HepG2 (cell line): ENCODE data around the gene PIGW. TPM values are rescaled to one million over a fixed set of nuclear protein-coding genes. Genes with fewer than 3 reads are reported as not detected.

ENCODE experiments used
- JARID2 ChIP-seq: sonication (generic); formaldehyde crosslinking; IDR thresholded peaks from 2 replicates; pipeline ENCODE4 v1.8.1; 2023; ENCODE audit warnings: missing genetic modification reagents, inconsistent platforms; ENCODE audit not compliant: insufficient replicate concordance
- MXI1 ChIP-seq: IDR thresholded peaks from 3 replicates; pipeline ENCODE4 v1.6.1; 2012; ENCODE audit warnings: low read depth, low read length, inconsistent platforms, borderline replicate concordance
- NPAS2 ChIP-seq: sonication (generic); formaldehyde crosslinking; IDR thresholded peaks from 2 replicates; pipeline ENCODE4 v1.8.0; 2022; ENCODE audit warnings: mild to moderate bottlenecking, missing genetic modification reagents, borderline replicate concordance
- SSRP1 ChIP-seq: IDR thresholded peaks from 2 replicates; pipeline ENCODE4 v1.6.1; 2016; ENCODE audit warnings: control low read depth
- TBP ChIP-seq: sonication (generic); formaldehyde crosslinking; IDR thresholded peaks from 2 replicates; pipeline ENCODE4 v1.5.0; 2020; ENCODE audit warnings: missing genetic modification reagents
- YEATS4 ChIP-seq: sonication (generic); formaldehyde crosslinking; IDR thresholded peaks from 2 replicates; pipeline ENCODE4 v1.4.0; 2020; ENCODE audit warnings: missing genetic modification reagents, borderline replicate concordance
- ZFP1 ChIP-seq: IDR thresholded peaks from 2 replicates; pipeline ENCODE4 v1.6.1; 2016
- ZIK1 ChIP-seq: sonication (generic); formaldehyde crosslinking; IDR thresholded peaks from 2 replicates; pipeline ENCODE4 v1.5.0; 2020; ENCODE audit warnings: mild to moderate bottlenecking, low read depth, missing genetic modification reagents, borderline replicate concordance
- ZMYM3 ChIP-seq: sonication (generic); formaldehyde crosslinking; IDR thresholded peaks from 2 replicates; pipeline ENCODE4 v1.5.1; 2020; ENCODE audit warnings: mild to moderate bottlenecking, missing genetic modification reagents
- ZNF3 ChIP-seq: IDR thresholded peaks from 2 replicates; pipeline ENCODE4 v1.7.0; 2017; ENCODE audit warnings: inconsistent platforms
- ZNF724P ChIP-seq: sonication (generic); formaldehyde crosslinking; IDR thresholded peaks from 2 replicates; pipeline ENCODE4 v1.8.0; 2022; ENCODE audit warnings: missing genetic modification reagents, borderline replicate concordance
- ZNF776 ChIP-seq: sonication (generic); formaldehyde crosslinking; IDR thresholded peaks from 2 replicates; pipeline ENCODE4 v1.4.0; 2020; ENCODE audit warnings: mild to moderate bottlenecking, missing genetic modification reagents
- ZNF878 ChIP-seq: sonication (generic); formaldehyde crosslinking; IDR thresholded peaks from 2 replicates; pipeline ENCODE4 v1.8.1; 2023; ENCODE audit warnings: mild to moderate bottlenecking, missing genetic modification reagents, moderate library complexity
- polyA plus RNA-seq, 8 experiments: library from polyadenylated mRNA; depleted of rRNA in 3 of 8; stranded (reverse) in 7 of 8; unstranded in 1 of 8; fragments of >200 nt; fragmentation: Illumina TruSeq in 4 of 8; extraction: Trizol in 4 of 8; gene quantifications; 2 replicates each; pipeline versions ENCODE4 v1.2.1 to v1.2.3, GENCODE V29; 2011 to 2016; ENCODE audit warnings: low read depth in 4 of 8, missing spikeins in 1 of 8, mixed read lengths in 1 of 8; ENCODE audit not compliant: insufficient read depth in 1 of 8
- total RNA-seq, 5 experiments: library from RNA; depleted of rRNA; stranded (reverse); fragments of >200 nt; fragmentation: Illumina TruSeq; extraction: Trizol; gene quantifications; 2 replicates each; pipeline ENCODE4 v1.2.3, GENCODE V29; 2016; ENCODE audit warnings: low read depth in 1 of 5
- TF ChIP-seq, protein P1 (sequence below): sonication (generic); formaldehyde crosslinking; conservative IDR thresholded peaks from 2 replicates; pipeline ENCODE4 v1.4.0; 2020; ENCODE audit warnings: missing genetic modification reagents
- TF ChIP-seq, protein P2 (sequence below): sonication (generic); formaldehyde crosslinking; IDR thresholded peaks from 2 replicates; pipeline ENCODE4 v1.8.1; 2022; ENCODE audit warnings: mild to moderate bottlenecking, missing genetic modification reagents
- TF ChIP-seq, protein P3 (sequence below): sonication (generic); formaldehyde crosslinking; IDR thresholded peaks from 2 replicates; pipeline ENCODE4 v1.9.0; 2021; ENCODE audit warnings: missing genetic modification reagents, mild to moderate bottlenecking, borderline replicate concordance
- TF ChIP-seq, protein P4 (sequence below): IDR thresholded peaks from 2 replicates; pipeline ENCODE4 v1.6.1; 2016; ENCODE audit warnings: mild to moderate bottlenecking, missing biosample characterization, missing genetic modification reagents
- TF ChIP-seq, protein P5 (sequence below): sonication (generic); formaldehyde crosslinking; IDR thresholded peaks from 2 replicates; pipeline ENCODE4 v1.5.1; 2020; ENCODE audit warnings: mild to moderate bottlenecking, moderate library complexity, missing genetic modification reagents
- TF ChIP-seq, protein P6 (sequence below): sonication (generic); formaldehyde crosslinking; IDR thresholded peaks from 2 replicates; pipeline ENCODE4 v1.5.0; 2020; ENCODE audit warnings: missing genetic modification reagents, mild to moderate bottlenecking, borderline replicate concordance
- TF ChIP-seq, protein P7 (sequence below): sonication (generic); formaldehyde crosslinking; IDR thresholded peaks from 2 replicates; pipeline ENCODE4 v1.4.0; 2020; ENCODE audit warnings: low read depth, mild to moderate bottlenecking, missing genetic modification reagents

Gene PIGW
- total and polyA plus RNA-seq, 2 of the 13 experiments (the other 11 are each of a cell fraction or from before 2014, with no cell fraction given) = 9.0 to 24.0 TPM

DNA sequence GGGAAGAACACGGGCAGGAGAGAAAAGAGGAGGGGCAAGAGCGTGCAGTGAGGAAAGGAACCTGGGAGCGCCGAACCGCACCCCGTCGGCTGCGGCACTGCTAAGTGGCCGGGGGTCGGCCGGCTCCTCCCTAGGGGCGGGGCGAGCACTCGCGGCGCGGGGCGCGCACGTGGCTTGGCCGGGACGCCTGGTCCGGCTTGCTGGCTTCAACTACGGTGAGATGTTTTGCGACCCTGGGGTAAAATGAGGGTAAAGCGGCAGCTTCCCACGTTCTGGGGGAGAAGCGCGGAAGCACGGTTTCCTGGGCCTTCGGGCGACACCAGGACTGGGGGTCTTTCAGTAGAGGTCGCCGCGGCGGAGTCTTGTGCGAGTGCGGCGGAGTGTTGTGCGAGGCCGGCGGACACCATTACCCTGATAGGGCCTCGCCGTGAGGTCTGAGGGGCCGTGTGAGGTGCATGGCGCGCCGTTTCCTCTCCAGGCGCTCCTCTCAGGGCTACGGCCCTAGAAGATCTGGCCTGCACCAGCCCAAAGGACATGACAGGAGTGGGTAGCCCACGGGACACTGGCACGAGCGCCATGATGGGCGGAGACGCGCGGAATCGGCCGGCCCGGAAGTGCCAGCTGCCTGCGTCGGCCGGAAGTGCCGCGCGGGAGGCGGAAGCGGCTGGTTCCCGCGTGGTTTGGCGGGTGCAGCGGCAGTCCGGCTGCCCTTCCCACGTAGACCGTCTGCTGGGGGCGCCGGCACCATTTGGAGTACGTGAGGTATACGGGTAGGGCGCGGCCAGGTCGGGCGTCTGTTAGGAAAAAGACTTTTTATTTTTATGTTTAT, at the start of gene PIGW, which contains the start of gene MYO19 (continued):
- TF ChIP-seq ZNF776 (CRISPR knock-in tag) = peak; percentile 83
- TF ChIP-seq ZFP1 (CRISPR knock-in tag) = no peak
- no peak; the same call in 1 of the 2 replicates for TF ChIP-seq NPAS2 (CRISPR knock-in tag)
- TF ChIP-seq SSRP1 (CRISPR knock-in tag) = no peak
- TF ChIP-seq, protein P1, sequence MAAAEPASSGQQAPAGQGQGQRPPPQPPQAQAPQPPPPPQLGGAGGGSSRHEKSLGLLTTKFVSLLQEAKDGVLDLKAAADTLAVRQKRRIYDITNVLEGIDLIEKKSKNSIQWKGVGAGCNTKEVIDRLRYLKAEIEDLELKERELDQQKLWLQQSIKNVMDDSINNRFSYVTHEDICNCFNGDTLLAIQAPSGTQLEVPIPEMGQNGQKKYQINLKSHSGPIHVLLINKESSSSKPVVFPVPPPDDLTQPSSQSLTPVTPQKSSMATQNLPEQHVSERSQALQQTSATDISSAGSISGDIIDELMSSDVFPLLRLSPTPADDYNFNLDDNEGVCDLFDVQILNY (CRISPR knock-in tag) = 0 out of 2 replicates have a peak, but pooled peaks have one; percentile 19
- no peak for TF ChIP-seq ZNF3 (CRISPR knock-in tag)
- TF ChIP-seq ZMYM3 (CRISPR knock-in tag) = no peak
- TF ChIP-seq, protein P2, sequence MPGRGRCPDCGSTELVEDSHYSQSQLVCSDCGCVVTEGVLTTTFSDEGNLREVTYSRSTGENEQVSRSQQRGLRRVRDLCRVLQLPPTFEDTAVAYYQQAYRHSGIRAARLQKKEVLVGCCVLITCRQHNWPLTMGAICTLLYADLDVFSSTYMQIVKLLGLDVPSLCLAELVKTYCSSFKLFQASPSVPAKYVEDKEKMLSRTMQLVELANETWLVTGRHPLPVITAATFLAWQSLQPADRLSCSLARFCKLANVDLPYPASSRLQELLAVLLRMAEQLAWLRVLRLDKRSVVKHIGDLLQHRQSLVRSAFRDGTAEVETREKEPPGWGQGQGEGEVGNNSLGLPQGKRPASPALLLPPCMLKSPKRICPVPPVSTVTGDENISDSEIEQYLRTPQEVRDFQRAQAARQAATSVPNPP (CRISPR knock-in tag) = peak; percentile 71; the same call in 1 of the 2 replicates
- TF ChIP-seq, protein P3, sequence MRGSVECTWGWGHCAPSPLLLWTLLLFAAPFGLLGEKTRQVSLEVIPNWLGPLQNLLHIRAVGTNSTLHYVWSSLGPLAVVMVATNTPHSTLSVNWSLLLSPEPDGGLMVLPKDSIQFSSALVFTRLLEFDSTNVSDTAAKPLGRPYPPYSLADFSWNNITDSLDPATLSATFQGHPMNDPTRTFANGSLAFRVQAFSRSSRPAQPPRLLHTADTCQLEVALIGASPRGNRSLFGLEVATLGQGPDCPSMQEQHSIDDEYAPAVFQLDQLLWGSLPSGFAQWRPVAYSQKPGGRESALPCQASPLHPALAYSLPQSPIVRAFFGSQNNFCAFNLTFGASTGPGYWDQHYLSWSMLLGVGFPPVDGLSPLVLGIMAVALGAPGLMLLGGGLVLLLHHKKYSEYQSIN (CRISPR knock-in tag) = no peak
- peak; percentile 85 for TF ChIP-seq ZIK1 (CRISPR knock-in tag)
- TF ChIP-seq, protein P4, sequence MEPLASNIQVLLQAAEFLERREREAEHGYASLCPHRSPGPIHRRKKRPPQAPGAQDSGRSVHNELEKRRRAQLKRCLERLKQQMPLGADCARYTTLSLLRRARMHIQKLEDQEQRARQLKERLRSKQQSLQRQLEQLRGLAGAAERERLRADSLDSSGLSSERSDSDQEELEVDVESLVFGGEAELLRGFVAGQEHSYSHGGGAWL (CRISPR knock-in tag) = peak; percentile 89
- TF ChIP-seq, protein P5, sequence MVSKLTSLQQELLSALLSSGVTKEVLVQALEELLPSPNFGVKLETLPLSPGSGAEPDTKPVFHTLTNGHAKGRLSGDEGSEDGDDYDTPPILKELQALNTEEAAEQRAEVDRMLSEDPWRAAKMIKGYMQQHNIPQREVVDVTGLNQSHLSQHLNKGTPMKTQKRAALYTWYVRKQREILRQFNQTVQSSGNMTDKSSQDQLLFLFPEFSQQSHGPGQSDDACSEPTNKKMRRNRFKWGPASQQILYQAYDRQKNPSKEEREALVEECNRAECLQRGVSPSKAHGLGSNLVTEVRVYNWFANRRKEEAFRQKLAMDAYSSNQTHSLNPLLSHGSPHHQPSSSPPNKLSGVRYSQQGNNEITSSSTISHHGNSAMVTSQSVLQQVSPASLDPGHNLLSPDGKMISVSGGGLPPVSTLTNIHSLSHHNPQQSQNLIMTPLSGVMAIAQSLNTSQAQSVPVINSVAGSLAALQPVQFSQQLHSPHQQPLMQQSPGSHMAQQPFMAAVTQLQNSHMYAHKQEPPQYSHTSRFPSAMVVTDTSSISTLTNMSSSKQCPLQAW = no peak; the same call in 1 of the 2 replicates
- peak; percentile 99 for TF ChIP-seq YEATS4 (CRISPR knock-in tag)
- no peak for TF ChIP-seq TBP (CRISPR knock-in tag)
- no peak; the same call in 1 of the 2 replicates for TF ChIP-seq ZNF878 (CRISPR knock-in tag)
- TF ChIP-seq JARID2 (CRISPR knock-in tag) = no peak
- TF ChIP-seq, protein P6, sequence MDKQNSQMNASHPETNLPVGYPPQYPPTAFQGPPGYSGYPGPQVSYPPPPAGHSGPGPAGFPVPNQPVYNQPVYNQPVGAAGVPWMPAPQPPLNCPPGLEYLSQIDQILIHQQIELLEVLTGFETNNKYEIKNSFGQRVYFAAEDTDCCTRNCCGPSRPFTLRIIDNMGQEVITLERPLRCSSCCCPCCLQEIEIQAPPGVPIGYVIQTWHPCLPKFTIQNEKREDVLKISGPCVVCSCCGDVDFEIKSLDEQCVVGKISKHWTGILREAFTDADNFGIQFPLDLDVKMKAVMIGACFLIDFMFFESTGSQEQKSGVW (CRISPR knock-in tag) = no peak
- peak; percentile 87; the same call in 1 of the 2 replicates for TF ChIP-seq ZNF724P
- peak; percentile 97; the same call in 2 of the 3 replicates for TF ChIP-seq MXI1
- TF ChIP-seq, protein P7, sequence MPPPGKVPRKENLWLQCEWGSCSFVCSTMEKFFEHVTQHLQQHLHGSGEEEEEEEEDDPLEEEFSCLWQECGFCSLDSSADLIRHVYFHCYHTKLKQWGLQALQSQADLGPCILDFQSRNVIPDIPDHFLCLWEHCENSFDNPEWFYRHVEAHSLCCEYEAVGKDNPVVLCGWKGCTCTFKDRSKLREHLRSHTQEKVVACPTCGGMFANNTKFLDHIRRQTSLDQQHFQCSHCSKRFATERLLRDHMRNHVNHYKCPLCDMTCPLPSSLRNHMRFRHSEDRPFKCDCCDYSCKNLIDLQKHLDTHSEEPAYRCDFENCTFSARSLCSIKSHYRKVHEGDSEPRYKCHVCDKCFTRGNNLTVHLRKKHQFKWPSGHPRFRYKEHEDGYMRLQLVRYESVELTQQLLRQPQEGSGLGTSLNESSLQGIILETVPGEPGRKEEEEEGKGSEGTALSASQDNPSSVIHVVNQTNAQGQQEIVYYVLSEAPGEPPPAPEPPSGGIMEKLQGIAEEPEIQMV (CRISPR knock-in tag) = peak; percentile 58; the same call in 1 of the 2 replicates
